Measurements from ENCODE around the gene MAF.

The MAF gene

GRCh38 chr16:79610771-79611170, 10.2 kb upstream of the MAF start:
- no peak for DNase-seq

GRCh38 chr16:79609861-79610260, 9.3 kb upstream of the MAF start:
- no peak for DNase-seq

- DNase-seq, result no peak
These were observed 8.4 kb upstream of the MAF start for GRCh38 chr16:79608976-79609375.

GRCh38 chr16:79607587-79607986, 7.0 kb upstream of the MAF start:
- DNase-seq, result no peak

- DNase-seq, result no peak
These were observed 5.5 kb upstream of the MAF start for GRCh38 chr16:79605999-79606398.

GRCh38 chr16:79603055-79603454, 2.5 kb upstream of the MAF start:
- DNase-seq, result no peak

- no peak for DNase-seq
These were observed 2.1 kb upstream of the MAF start for GRCh38 chr16:79602628-79603014.

GRCh38 chr16:79601931-79602627, 1.5 kb upstream of the MAF start:
- peak; percentile 40 for DNase-seq

- DNase-seq, result no peak
These were observed 774 bp upstream of the MAF start for GRCh38 chr16:79601092-79601930.

- no peak for DNase-seq
These were observed 500 bp downstream of the MAF start for GRCh38 chr16:79599837-79600637.

- DNase-seq, result no peak
These were observed 1.2 kb downstream of the MAF start for GRCh38 chr16:79599256-79599836.

GRCh38 chr16:79598348-79599181, 2.0 kb downstream of the MAF start:
- peak; percentile 42 for DNase-seq

- no peak for DNase-seq
These were observed 2.5 kb downstream of the MAF start for GRCh38 chr16:79598063-79598347.

GRCh38 chr16:79597277-79598062, 3.1 kb downstream of the MAF start:
- no peak for DNase-seq

- no peak for DNase-seq
These were observed 4.5 kb downstream of the MAF start for GRCh38 chr16:79595931-79596450.

GRCh38 chr16:79595231-79595641, 5.3 kb downstream of the MAF start:
- no peak for DNase-seq

- DNase-seq, result no peak
These were observed 6.8 kb downstream of the MAF start for GRCh38 chr16:79593754-79594153.

- peak; percentile 64 for DNase-seq
These were observed 7.4 kb downstream of the MAF start for GRCh38 chr16:79593074-79593531.

GRCh38 chr16:79592186-79592585, 8.4 kb downstream of the MAF start:
- no peak for DNase-seq

GRCh38 chr16:79589601-79590102, 10.9 kb downstream of the MAF start:
- DNase-seq, result no peak

GRCh38 chr16:79587897-79588296, 12.6 kb downstream of the MAF start:
- DNase-seq, result no peak

All from MV-4-11 (cell line).